NT2/D1 (cell line): Measurements from ENCODE around the gene B4GALT5.

ENCODE experiments used
- YY1 ChIP-seq: IDR thresholded peaks from 2 replicates; pipeline ENCODE4 v1.6.1; 2011; ENCODE audit not compliant: insufficient read length, insufficient read depth
- ZNF274 ChIP-seq: IDR thresholded peaks from 2 replicates; pipeline ENCODE4 v1.6.1; 2011; ENCODE audit warnings: mild to moderate bottlenecking, low read depth, low read length

DNA sequence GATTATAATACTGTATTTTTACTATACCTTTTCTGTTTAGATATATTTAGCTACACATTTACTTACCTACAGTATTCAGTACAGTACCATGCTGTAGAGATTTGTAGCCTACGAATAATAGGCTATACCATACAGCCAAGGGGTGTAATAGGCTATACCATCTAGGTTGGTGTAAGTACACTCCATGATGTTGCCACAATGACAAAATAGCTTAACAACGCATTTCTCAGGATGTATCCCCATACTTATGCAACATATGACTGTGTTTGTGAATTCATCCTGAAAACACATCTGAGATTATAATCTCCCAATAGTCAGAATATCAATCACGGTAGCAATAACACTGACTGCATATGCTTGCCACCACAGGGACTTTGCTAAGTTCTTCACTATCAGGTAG lies 20.7 kb downstream of the B4GALT5 start:
- no peak for TF ChIP-seq ZNF274
- no peak for TF ChIP-seq YY1
